GM18909 (cell line): ENCODE data around the gene INCA1.
A peak's percentile ranks its signal among the peaks of the same experiment; 100 is the strongest.
"Not testable (repeated sequence)": the region's sequence is repeated elsewhere in the genome, so short reads cannot be mapped to it uniquely, and the experiment has no call there.

Experiments
- ATAC-seq: cut with Tn5 transposase; IDR thresholded peaks from one replicate; pipeline ENCODE4 v1.9.1; 2021; ENCODE audit warnings: mild to moderate bottlenecking; ENCODE audit not compliant: unreplicated experiment, poor library complexity

The INCA1 gene

DNA sequence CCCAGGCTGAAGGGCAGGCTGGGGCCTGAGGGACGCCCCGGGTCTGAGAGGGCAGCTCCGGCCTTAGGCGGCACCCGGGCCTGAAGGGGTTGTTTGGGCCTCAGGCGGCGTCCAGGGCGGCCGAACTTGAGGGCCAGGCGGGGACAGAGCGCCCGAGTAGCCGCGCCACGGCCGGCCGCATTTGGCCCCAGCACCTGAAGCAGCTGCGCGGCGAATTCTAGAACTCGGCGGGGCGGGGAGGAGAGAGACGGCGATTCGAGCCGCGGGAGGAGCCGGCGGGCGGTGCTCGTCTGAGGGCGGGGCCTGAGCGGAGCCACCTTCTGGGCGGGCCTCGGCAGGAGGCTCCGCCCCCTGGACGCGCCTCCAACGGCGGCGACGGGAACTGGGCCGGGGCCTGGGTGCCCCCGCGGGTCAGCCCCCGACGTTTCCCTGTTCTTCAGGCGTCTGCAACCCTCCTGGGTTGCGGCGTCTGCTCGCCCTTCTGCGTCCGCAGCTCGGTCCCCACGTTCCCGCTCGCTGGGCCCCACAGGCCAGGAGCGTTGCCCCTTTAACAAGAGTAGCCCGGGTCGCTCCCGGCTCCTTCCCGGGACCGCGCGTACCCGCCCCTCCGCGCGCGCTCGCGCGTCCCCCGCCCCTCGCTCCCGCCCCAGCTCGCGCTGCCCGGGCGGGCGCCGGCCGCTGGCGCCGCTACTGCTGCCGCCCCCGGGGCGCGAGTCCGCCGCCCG is at the start of gene INCA1, which contains the start of gene KIF1C:
Gene INCA1 (minus strand): TSS at position 221 of the 725 bp plus-strand sequence. CDS start 3,085 bp downstream, outside the sequence.
Gene KIF1C (plus strand): TSS at position 649 of the 725 bp plus-strand sequence. CDS start 2,297 bp downstream, outside the sequence.
- peak; percentile 86 for ATAC-seq

GRCh38 chr17:5045496-5045895 is 48.2 kb upstream of the INCA1 start:
- no peak for ATAC-seq

DNA sequence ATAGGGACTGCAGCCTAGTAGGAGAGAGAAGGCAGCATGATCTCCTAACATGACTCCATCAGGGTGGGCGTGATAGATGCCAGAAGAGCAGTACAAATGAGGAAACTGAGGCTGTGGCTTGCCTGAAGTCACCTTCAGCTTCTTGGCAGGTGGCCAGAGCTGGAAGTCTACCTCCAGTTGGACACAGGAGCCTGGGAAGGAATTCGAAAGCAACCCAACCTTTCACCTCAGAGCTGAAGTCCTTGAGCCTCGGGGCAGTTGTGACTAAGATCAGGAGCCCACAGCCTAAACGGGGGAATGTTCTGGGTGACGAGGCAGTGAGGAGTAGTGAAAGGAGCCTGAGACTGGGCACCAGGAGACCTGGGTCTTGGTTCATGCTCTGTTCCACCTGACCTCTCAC is 47.3 kb upstream of the INCA1 start:
- no peak for ATAC-seq

DNA sequence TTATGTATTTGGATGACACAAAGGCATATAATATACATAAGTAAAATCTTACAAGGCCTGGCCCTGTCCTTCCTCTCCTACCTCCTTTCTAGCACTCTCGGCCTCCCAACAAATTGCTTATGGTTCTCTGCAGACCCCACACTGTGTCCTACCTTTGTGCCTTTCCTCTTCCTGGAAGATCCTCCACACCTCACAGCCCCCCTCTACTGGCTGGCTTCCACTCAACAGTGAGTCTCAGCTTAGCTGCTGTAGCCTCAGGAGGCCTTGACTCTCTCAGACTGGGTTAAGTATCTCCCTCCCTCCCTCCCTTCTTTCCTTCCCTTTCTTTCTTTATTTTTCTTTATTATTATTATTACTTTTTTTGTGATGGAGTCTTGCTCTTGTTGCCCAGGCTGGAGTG is 46.2 kb upstream of the INCA1 start:
- ATAC-seq = no peak

DNA sequence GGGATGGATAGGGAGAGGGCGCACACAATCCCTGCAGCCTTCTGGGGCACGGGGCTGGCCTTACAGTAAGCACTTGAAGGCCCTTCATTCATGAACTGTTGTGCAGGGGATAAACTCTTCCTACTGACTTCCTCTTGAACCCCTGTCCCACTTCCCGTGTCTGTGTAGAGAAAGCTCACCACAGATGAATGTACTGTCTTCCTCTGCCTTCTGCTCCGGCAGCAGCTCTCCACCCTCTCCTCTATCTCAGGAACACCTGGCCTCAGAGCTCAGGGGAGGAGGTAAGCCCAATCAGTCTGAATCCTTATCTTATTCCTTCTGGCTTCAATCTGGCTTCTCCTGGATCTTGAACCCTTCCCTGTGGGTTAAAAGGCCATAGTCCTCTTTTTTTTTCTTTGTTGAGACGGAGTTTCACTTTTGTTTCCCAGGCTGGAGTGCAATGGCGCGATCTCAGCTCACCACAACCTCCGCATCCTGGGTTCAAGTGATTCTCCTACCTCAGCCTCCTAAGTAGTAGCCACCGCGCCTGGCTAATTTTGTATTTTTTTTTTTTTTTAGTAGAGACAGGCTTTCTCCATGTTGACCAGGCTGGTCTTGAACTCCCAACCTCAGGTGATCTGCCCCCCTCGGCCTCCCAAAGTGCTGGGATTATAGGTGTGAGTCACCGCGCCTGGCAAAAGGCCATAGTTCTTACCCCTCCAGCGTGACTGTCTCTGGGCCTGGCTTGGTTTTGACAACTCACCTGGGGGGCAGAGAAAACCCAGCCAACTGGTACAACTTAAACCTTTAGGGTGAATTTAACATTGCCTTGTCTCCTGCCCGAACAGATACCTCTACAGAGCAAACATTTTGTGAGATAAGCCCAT is 45.1 kb upstream of the INCA1 start:
- ATAC-seq = no peak

- no peak for ATAC-seq
Measured at GRCh38 chr17:5035315-5035714, 38.0 kb upstream of the INCA1 start, which contains the start of gene SLC52A1. Gene SLC52A1, minus strand, starts transcription at chr17:5035426. Its CDS starts 820 bp downstream, at chr17:5034606.

DNA sequence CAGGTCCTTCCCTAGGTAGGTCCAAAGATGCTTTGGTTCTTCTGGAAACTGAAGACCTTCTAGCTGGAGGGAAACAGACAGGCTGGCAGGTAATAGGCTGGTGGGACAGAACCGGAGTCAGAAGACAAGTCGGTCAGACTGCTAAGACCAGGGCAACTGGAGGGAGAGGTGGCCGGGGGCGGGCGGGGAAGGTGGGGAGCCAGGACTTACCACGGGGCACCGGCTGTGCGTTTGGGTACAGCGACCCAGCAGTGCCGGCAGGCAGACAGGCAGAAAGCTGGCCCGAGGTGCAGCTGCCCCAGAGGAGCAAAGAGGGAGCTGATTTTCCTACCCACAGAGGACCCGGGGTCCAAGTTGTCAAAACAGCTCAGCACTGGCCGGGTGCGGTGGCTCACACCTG is 37.3 kb upstream of the INCA1 start:
- ATAC-seq = no peak

DNA sequence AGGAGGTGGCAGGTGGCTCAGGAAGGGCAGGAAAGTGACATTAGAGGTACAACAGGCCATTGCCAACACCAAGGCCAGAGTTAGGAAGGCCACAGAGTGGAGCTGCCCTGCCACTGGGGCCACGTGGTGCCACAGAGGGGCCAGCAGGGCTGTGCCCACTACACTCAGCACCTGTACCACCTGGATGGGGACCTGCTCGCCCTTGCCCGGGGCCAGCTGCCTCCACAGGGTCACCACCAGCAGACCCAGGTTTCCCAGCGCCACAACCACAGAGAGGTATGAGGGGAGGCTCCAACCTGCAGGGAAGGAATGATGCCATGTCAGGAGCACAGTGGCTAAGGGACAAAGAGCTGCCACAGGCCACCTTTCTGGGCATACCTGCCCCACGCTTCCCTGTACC is 36.7 kb upstream of the INCA1 start:
- no peak for ATAC-seq

- no peak for ATAC-seq
Measured at GRCh38 chr17:5033352-5034015, 36.2 kb upstream of the INCA1 start.

GRCh38 chr17:5032865-5033264 is 35.5 kb upstream of the INCA1 start:
- ATAC-seq = no peak

GRCh38 chr17:5031365-5032082 is 34.2 kb upstream of the INCA1 start:
- no peak for ATAC-seq

- ATAC-seq = not testable (repeated sequence)
Measured at GRCh38 chr17:5030168-5030567, 32.8 kb upstream of the INCA1 start.

- ATAC-seq = no peak
Measured at GRCh38 chr17:5027916-5028315, 30.6 kb upstream of the INCA1 start.

- ATAC-seq = no peak
Measured at GRCh38 chr17:5027299-5027698, 30.0 kb upstream of the INCA1 start.

DNA sequence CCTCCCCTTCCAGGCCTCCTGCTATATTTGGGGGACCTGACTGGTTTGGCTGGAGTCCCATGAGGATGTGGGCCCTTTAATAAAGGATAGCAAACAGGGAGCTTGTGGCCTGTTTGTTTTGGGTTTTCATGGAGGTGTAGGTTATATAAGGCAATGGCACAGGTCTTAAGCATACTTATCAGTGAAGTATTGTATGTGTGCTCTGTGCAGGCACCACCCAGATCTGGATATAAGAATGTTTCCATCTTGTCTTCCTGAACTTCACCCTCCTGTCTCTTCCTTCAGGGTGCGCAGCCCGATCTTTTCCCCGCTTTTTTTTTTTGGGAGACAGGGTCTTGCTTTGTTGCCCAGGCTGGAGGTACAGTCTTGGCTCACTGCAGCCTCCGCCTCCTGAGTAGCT is 27.3 kb upstream of the INCA1 start:
- no peak for ATAC-seq

DNA sequence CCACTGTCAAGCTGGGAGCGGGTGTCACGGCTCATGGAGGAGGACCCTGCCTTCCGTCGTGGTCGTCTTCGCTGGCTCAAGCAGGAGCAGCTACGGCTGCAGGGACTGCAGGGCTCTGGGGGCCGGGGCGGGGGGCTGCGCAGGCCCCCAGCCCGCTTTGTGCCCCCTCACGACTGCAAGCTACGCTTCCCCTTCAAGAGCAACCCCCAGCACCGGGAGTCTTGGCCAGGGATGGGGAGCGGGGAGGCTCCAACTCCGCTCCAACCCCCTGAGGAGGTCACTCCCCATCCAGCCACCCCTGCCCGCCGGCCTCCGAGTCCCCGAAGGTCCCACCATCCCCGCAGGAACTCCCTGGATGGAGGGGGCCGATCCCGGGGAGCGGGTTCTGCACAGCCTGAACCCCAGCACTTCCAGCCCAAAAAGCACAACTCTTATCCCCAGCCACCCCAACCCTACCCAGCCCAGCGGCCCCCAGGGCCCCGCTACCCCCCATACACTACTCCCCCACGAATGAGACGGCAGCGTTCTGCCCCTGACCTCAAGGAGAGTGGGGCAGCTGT is 26.3 kb upstream of the INCA1 start:
- ATAC-seq = no peak

GRCh38 chr17:5022171-5022711 is 24.9 kb upstream of the INCA1 start:
- ATAC-seq = no peak

- ATAC-seq = no peak
Measured at GRCh38 chr17:5020502-5021023, 23.2 kb upstream of the INCA1 start.

DNA sequence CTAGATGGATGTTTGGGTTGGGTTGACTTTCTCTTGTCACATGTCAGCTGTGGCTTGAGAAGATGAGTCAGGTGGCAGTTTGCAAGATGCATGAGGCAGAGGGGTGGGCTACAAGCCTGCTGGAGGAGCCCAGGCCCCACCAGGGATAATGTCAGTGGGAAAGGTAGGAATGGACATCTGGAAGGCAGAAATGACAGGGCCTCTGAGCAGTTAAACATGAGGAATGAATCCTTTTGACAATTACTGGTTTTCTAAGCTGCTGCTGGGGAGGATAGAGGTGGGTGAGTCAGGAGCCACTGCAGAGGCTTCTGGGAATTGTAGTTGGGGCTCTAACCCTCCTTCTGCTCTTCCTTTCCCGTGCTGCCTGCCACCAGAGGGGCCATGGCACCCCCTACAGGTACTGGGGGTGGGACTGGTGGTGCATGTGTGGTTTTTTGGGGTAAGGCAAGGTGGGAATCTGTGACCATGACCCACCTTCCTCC is 22.2 kb upstream of the INCA1 start:
- ATAC-seq = no peak
